ENCODE results near the gene FBXO9.

GRCh38 chr6:53103993-53104675, 38.9 kb downstream of the FBXO9 start:
- TF ChIP-seq CTCF (IDR thresholded peaks at IDR 0.05) (peak in 1 of 3 donors; percentile 15), POLR2A (IDR thresholded peaks at IDR 0.05) (no peak), POLR2AphosphoS5 (IDR thresholded peaks at IDR 0.05) (no peak)

All from breast epithelium (tissue), 3 donors.